ENCODE data around the gene LGI2. TPM values are rescaled to one million over a fixed set of nuclear protein-coding genes. Genes with fewer than 3 reads are reported as not detected.

LGI2 gene
- total RNA-seq, 1 experiment from 2014 or later, result 1.4 TPM

DNA sequence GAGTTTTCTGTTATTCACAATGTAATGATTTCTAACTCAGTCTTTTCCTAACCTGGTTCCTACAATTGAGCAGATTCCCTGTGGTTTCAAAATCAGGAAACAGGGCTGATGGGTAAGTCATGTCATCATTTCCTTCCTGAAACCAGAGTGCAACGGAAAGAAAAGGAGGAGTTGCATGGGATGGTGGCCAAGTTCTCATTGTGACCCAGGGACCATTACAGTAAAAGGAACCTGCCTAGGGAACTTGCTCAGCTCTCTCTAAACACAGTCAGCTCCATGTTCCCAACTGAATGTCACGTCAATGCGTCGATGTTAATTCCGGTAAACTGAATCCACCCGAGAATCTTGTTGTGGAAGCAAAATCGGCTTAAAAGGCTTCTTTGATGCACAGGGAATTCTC, 51.2 kb downstream of the LGI2 start:
- TF ChIP-seq, protein P1, sequence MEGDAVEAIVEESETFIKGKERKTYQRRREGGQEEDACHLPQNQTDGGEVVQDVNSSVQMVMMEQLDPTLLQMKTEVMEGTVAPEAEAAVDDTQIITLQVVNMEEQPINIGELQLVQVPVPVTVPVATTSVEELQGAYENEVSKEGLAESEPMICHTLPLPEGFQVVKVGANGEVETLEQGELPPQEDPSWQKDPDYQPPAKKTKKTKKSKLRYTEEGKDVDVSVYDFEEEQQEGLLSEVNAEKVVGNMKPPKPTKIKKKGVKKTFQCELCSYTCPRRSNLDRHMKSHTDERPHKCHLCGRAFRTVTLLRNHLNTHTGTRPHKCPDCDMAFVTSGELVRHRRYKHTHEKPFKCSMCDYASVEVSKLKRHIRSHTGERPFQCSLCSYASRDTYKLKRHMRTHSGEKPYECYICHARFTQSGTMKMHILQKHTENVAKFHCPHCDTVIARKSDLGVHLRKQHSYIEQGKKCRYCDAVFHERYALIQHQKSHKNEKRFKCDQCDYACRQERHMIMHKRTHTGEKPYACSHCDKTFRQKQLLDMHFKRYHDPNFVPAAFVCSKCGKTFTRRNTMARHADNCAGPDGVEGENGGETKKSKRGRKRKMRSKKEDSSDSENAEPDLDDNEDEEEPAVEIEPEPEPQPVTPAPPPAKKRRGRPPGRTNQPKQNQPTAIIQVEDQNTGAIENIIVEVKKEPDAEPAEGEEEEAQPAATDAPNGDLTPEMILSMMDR (conservative IDR thresholded peaks at IDR 0.05), result no peak
- Mint-ChIP-seq H3K36me3 (ENCODE audit: insufficient read depth in 1 of 3, low read depth in 3 of 3) (no peaks in the 10 kb centered on the region; a peak in 1 of 7 replicates), H3K27me3 (ENCODE audit: low read depth) (peaks cover 15% of the 10 kb centered on the region), H3K9me3 (no peaks in the 10 kb centered on the region), H3K27ac (no peak overlapping the region), H3K4me1 (peaks cover 7 to 12% of the 10 kb centered on the region in 2 experiments), H3K4me3 (no peak overlapping the region)
- Histone ChIP-seq H3K79me2 (ENCODE audit: insufficient read depth, low read length) (no peaks in the 10 kb centered on the region), H2AFZ (ENCODE audit: low read length) (no peak overlapping the region), H4K5ac (ENCODE audit: insufficient read length, low read depth, low read length) (no peak overlapping the region), H3K14ac (ENCODE audit: insufficient read depth, low read length) (no peak overlapping the region), H4K20me1 (ENCODE audit: control insufficient read depth, insufficient read depth, insufficient read length) (no peaks in the 10 kb centered on the region), H2BK12ac (ENCODE audit: insufficient read length, low read depth, low read length) (no peak overlapping the region), H2BK20ac (ENCODE audit: low read depth, low read length, poor library complexity, severe bottlenecking) (no peak overlapping the region), H3K27ac (ENCODE audit: insufficient read length, low read depth, low read length) (no peak overlapping the region), H2BK120ac (ENCODE audit: low read depth, low read length, poor library complexity, severe bottlenecking) (no peak overlapping the region), H3K4me1 (ENCODE audit: insufficient read depth, low read length) (0 out of 2 replicates have a peak, but pooled peaks cover 4% of the 10 kb centered on the region), H3K79me1 (ENCODE audit: insufficient read depth, low read depth, low read length, poor library complexity, severe bottlenecking) (no peaks in the 10 kb centered on the region), H2BK5ac (ENCODE audit: insufficient read length, low read length) (no peak overlapping the region), H3K23me2 (ENCODE audit: insufficient read length, low read depth, low read length, poor library complexity, severe bottlenecking) (no peaks in the 10 kb centered on the region), H3K4ac (ENCODE audit: low read depth, low read length) (no peak overlapping the region), H3K9ac (ENCODE audit: extremely low read depth, insufficient read length, low read length) (no peak overlapping the region), H3K9me3 (ENCODE audit: control insufficient read depth, low read depth, low read length) (no peaks in the 10 kb centered on the region), H4K91ac (ENCODE audit: insufficient read length, low read depth, low read length) (no peak overlapping the region), H3K4me2 (ENCODE audit: insufficient read depth, insufficient read length, low read length) (no peak overlapping the region), H3K18ac (ENCODE audit: insufficient read length, low read depth, low read length) (no peak overlapping the region), H3K27me3 (ENCODE audit: insufficient read depth, low read length) (no peaks in the 10 kb centered on the region), H2AK5ac (ENCODE audit: insufficient read length, low read length) (no peak overlapping the region), H3K23ac (ENCODE audit: insufficient read length, low read depth, low read length) (no peak overlapping the region), H2BK15ac (ENCODE audit: low read depth, low read length) (no peak overlapping the region), H3T11ph (ENCODE audit: low read length) (no peak overlapping the region), H3K56ac (ENCODE audit: insufficient read length, low read depth, low read length) (no peak overlapping the region), H4K8ac (replicated peaks; ENCODE audit: insufficient read length, low read depth, low read length) (no peak overlapping the region)
- peak; percentile 5 for DNase-seq
- WGBS (ENCODE audit: extremely low coverage, insufficient read length, low lambda C conversion rate), result no CpG with 5 or more reads among the region's 7 CpGs
